Lower leg skin (tissue), 4 donors: ENCODE results near the gene SH3BP5. TPM values are rescaled to one million over a fixed set of nuclear protein-coding genes. Genes with fewer than 3 reads are reported as not detected.

Experiments
- DNase-seq, 2 donors: peaks; one replicate each; pipeline ENCODE4 v3.0.0-alpha.2; 2019; ENCODE audit warnings: low spot score in 2 of 2
- H3K4me3 ChIP-seq: fragments of 200-600 bp; sonication (generic); 2 replicates; pipeline ENCODE4 v1.5.1; 2017; ENCODE audit warnings: mild to moderate bottlenecking, low read depth; ENCODE audit not compliant: poor library complexity, severe bottlenecking
- CTCF ChIP-seq, 3 donors: fragments of 450-650 bp; IDR thresholded peaks; one replicate each; pipeline ENCODE4 v1.5.1; 2016; ENCODE audit warnings: antibody characterized with exemption in 3 of 3, mild to moderate bottlenecking in 3 of 3, moderate library complexity in 2 of 3
- POLR2A ChIP-seq, 2 donors: fragments of 450-650 bp; IDR thresholded peaks; one replicate each; pipeline ENCODE4 v1.6.1; 2016 to 2017; ENCODE audit warnings: antibody characterized with exemption in 2 of 2, mild to moderate bottlenecking in 1 of 2, moderate library complexity in 1 of 2
- whole genome bisulfite sequencing, 2 donors: methylation state at CpG; one replicate each; pipeline ENCODE4 v1.1.5; 2018; 5-methylcytosine and 5-hydroxymethylcytosine counted together
- intact Hi-C: fragments of 100-400 bp; cut with DNase I; formaldehyde crosslinking; loops from one replicate; pipeline ENCODE4 v1.15.0; 2023; ENCODE audit warnings: low total_unique reads
- total RNA-seq, 4 donors: library from RNA; depleted of rRNA; stranded (reverse); fragments of >200 nt; gene quantifications; one replicate each; pipeline ENCODE4 v1.1.0, GENCODE V29; 2016

The SH3BP5 gene
- total RNA-seq, 4 donors from 2014 or later = 10.7 to 30.3 (median 18.5) TPM

DNA sequence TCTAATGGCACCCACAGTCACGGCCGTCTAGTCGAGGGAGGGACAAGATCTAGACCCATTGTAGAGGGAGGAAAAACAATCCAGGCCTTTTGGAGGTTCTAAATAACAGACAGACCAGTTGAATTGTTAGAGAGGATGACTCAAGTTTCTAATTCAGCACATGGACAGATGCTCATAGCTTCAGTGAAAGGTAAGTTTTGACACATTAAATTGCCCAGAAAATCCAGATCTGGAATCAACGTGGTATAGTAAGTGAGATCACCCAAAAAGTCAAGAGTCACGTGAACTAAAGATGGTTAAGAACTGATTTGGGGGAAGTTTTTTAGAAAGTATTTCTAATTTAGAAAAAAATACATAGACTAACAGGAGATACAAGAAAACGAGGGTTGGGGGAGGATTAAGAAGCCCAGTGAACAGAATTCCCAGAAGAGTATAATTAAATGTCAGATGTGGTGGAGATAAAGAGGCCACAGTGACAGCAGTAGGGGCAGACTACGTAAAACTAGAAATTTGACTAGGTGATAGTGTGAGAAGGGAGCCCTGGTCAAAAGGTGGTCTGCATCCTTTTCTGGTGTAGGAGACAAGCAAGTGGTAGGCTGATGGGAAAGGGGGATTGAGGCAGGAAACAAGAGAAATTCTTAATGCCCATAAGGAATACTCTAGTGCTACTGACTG is 79.2 kb downstream of the SH3BP5 start:
- 70 to 85% methylated on average over 7 of the region's 7 CpGs for WGBS, 2 donors
- TF ChIP-seq CTCF (IDR thresholded peaks at IDR 0.05) = no peak
- no peak for TF ChIP-seq POLR2A (IDR thresholded peaks at IDR 0.05)
- no peak for DNase-seq
- intact Hi-C loops = no loop called here
- no peak overlapping the region for H3K4me3 ChIP-seq

DNA sequence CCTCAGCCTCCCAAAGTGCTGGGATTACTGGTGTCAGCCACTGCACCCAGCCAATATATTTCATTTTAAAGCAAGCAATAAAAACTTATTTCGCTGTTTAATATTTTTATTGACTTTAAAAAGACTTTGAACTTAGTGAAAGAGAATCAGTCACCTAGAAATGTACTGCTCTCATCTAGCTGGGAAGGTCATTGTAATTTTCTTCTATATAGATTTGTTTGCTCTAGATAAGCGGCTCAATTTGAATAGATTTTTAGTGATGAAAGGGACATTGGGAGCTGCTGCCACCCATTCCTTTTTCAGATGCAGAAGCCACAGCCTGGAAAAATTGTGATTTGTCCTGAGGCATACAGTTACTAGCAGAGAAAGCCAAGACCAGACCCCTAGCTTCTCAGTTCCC is 86.2 kb downstream of the SH3BP5 start:
- TF ChIP-seq CTCF (IDR thresholded peaks at IDR 0.05) (no peak), POLR2A (IDR thresholded peaks at IDR 0.05) (no peak)
- H3K4me3 ChIP-seq = no peak overlapping the region
- 93 to 98% methylated on average over 2 of the region's 2 CpGs for whole genome bisulfite sequencing, 2 donors
- intact Hi-C loops = no loop called here
- no peak for DNase-seq

DNA sequence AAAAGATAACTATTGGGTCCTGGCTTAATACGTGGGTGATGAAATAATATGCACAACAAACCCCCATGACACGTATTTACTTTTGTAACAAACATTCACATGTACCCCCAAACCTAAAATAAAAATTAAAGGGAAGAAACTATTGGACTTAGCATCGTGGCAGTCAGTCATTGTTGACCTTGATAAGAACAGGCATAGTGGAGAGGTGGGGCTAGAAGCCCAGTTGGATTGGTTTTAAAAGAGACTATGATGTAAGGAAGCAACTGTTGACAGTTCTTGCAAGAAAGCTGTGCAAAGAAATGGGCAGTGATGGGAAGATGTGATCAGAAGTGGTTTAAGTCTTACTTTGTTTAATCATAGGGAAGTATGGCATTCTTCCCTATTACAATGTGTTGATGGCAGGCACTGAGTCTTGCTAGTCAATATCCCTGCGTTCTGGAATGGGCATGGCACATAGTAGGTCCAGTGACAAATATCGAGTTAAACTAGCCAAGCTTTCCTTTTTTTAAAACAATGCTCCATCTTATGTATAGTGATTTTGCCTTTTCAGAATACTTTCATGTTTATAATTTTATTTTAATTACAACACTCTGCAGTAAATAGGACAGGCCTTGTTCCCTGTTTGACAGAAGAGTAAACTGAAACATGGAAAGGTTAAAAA is 88.4 kb downstream of the SH3BP5 start:
- intact Hi-C loops = no loop called here
- WGBS, 2 donors = 89 to 91% methylated on average over 5 of the region's 5 CpGs

GRCh38 chr3:15241341-15241740 is 91.0 kb downstream of the SH3BP5 start:
- DNase-seq = no peak
- WGBS, 2 donors = 92 to 95% methylated on average over 1 of the region's 1 CpG
- intact Hi-C loops = no loop called here
- no peak overlapping the region for H3K4me3 ChIP-seq
- no peak for TF ChIP-seq POLR2A (IDR thresholded peaks at IDR 0.05)
- no peak for TF ChIP-seq CTCF (IDR thresholded peaks at IDR 0.05)

More for the DNA sequence above, 88.4 kb downstream of the SH3BP5 start:
- DNase-seq = no peak
- no peak overlapping the region for H3K4me3 ChIP-seq
- TF ChIP-seq POLR2A (IDR thresholded peaks at IDR 0.05) = no peak
- TF ChIP-seq CTCF (IDR thresholded peaks at IDR 0.05) = no peak

DNA sequence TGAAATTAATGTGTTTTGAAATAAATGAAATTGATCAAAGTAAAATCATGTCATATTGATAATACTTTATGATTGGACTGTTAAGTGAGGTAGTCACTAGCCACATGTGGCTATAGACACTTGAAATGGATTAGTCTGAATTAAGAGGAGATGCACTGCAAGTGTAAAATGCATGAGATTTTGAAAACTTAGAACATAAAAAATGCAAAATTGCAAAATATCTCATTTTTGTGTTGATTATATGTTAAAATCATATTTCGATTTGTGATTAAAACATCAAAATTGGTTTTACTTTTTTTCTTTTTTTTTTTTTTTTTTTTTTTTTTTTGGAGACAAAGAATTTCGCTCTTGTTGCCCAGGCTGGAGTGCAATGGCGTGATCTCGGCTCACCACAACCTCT is 103.1 kb downstream of the SH3BP5 start:
- no peak for TF ChIP-seq CTCF (IDR thresholded peaks at IDR 0.05)
- no peak for TF ChIP-seq POLR2A (IDR thresholded peaks at IDR 0.05)
- DNase-seq = no peak
- 95 to 96% methylated on average over 4 of the region's 4 CpGs for WGBS, 2 donors
- intact Hi-C loops = no loop called here
- H3K4me3 ChIP-seq = no peak overlapping the region
